Lung (tissue), 12 donors: Measurements from ENCODE around the gene RPS26. TPM values are rescaled to one million over a fixed set of nuclear protein-coding genes. Genes with fewer than 3 reads are reported as not detected.
"Not testable (repeated sequence)": the region's sequence is repeated elsewhere in the genome, so short reads cannot be mapped to it uniquely, and the experiment has no call there.

Source experiments
- ATAC-seq: fragments of 200-7000 bp; cut with Tn5 transposase; one replicate; pipeline ENCODE4 v1.9.1; 2020; ENCODE audit warnings: moderate number of reproducible peaks; ENCODE audit not compliant: insufficient read depth, low FRiP score
- DNase-seq, 3 donors: peaks; one replicate each; pipeline ENCODE4 v3.0.0-alpha.2; 2013 to 2017
- H3K27ac ChIP-seq, 2 donors: one replicate each; pipeline ENCODE4 v1.5.1; 2013; ENCODE audit warnings: mild to moderate bottlenecking in 2 of 2, moderate library complexity in 2 of 2, control low read depth in 1 of 2, inconsistent platforms in 1 of 2, low read depth in 1 of 2, low read length in 1 of 2
- H3K27me3 ChIP-seq, 3 donors: one replicate each; pipeline ENCODE4 v1.5.1; 2013; ENCODE audit warnings: low read length in 2 of 3; ENCODE audit not compliant: control insufficient read depth in 3 of 3, insufficient read depth in 3 of 3
- H3K36me3 ChIP-seq, 4 donors: one replicate each; pipeline ENCODE4 v1.5.1; 2013; ENCODE audit warnings: low read length in 4 of 4, mild to moderate bottlenecking in 1 of 4, moderate library complexity in 1 of 4; ENCODE audit not compliant: control insufficient read depth in 4 of 4, insufficient read depth in 4 of 4
- H3K4me1 ChIP-seq, 5 donors: one replicate each; pipeline ENCODE4 v1.5.1; 2013; ENCODE audit warnings: low read length in 5 of 5, mild to moderate bottlenecking in 2 of 5, moderate library complexity in 1 of 5; ENCODE audit not compliant: control insufficient read depth in 5 of 5, insufficient read depth in 5 of 5
- H3K4me3 ChIP-seq: one replicate; pipeline ENCODE4 v1.5.1; 2013; ENCODE audit warnings: mild to moderate bottlenecking, control low read depth, moderate library complexity
- H3K9ac ChIP-seq, 2 donors: one replicate each; pipeline ENCODE4 v1.5.1; 2013; ENCODE audit warnings: low read length in 2 of 2, control low read depth in 1 of 2; ENCODE audit not compliant: insufficient read depth in 1 of 2
- H3K9me3 ChIP-seq, 4 donors: one replicate each; pipeline ENCODE4 v1.5.1; 2013; ENCODE audit warnings: low read length in 3 of 4, mild to moderate bottlenecking in 1 of 4, moderate library complexity in 1 of 4; ENCODE audit not compliant: control insufficient read depth in 4 of 4, insufficient read depth in 3 of 4
- CTCF ChIP-seq: IDR thresholded peaks from 2 replicates; pipeline ENCODE4 v1.5.1; 2012; ENCODE audit warnings: mild to moderate bottlenecking; ENCODE audit errors: control extremely low read depth, extremely low read depth
- WGBS, 2 donors: extraction: QIAGEN DNeasy Blood & Tissue Kit; methylation state at CpG; one replicate each; pipeline ENCODE4 v1.1.7; 2013; 5-methylcytosine and 5-hydroxymethylcytosine counted together
- polyA plus RNA-seq, 2 donors: library from polyadenylated mRNA; stranded (reverse); fragments of 200-250 nt; gene quantifications; one replicate each; pipeline ENCODE4 v1.2.1, GENCODE V29; 2013
- total RNA-seq, 2 donors: library from RNA; depleted of rRNA in 1 of 2; stranded (reverse); fragments of >200 nt in 1 of 2; gene quantifications; one replicate each; pipeline ENCODE4 v1.2.1, GENCODE V29; 2014 to 2021
- donor health status: control.
- donor health status: control.
- donor health status: Bipolar disorder and iron deficiency.
- donor health status: healthy.
- donor health status: DM: yes; HTN: yes; CAD: no.

Gene RPS26
- total and polyA plus RNA-seq, 4 donors, result 53.1 to 1,477 (median 591) TPM

- no peak for TF ChIP-seq CTCF
- H3K4me3 ChIP-seq, result no peak overlapping the region
- no peaks in the 10 kb centered on the region for H3K4me1 ChIP-seq
- H3K9me3 ChIP-seq, result no peaks in the 10 kb centered on the region
- H3K36me3 ChIP-seq, result no peaks in the 10 kb centered on the region
- H3K9ac ChIP-seq, result no peak overlapping the region
- H3K27me3 ChIP-seq, result no peaks in the 10 kb centered on the region
- whole genome bisulfite sequencing, 2 donors, result 69 to 83% methylated on average over 4 of the region's 4 CpGs
- no peak for DNase-seq
- no peak overlapping the region for H3K27ac ChIP-seq
- no peak for ATAC-seq
These were observed 29.9 kb downstream of the RPS26 start for GRCh38 chr12:56071648-56072047.

GRCh38 chr12:56074396-56074795, 32.7 kb downstream of the RPS26 start:
- no peak overlapping the region for H3K27ac ChIP-seq
- ATAC-seq (no peak), DNase-seq (no peak)
- H3K4me1 ChIP-seq, result peaks cover 0 to 4% (median 0%) of the 10 kb centered on the region in 5 donors
- no peak overlapping the region for H3K4me3 ChIP-seq
- no peak overlapping the region for H3K9ac ChIP-seq
- H3K27me3 ChIP-seq, result peaks cover 0 to 5% (median 0%) of the 10 kb centered on the region in 3 donors
- no peaks in the 10 kb centered on the region for H3K36me3 ChIP-seq
- no peak for TF ChIP-seq CTCF
- no peaks in the 10 kb centered on the region for H3K9me3 ChIP-seq
- WGBS, 2 donors, result 86 to 90% methylated on average over 5 of the region's 5 CpGs

- H3K27me3 ChIP-seq, result peaks cover 0 to 27% (median 18%) of the 10 kb centered on the region in 3 donors
- DNase-seq, H3K27ac ChIP-seq: not testable (repeated sequence)
These were observed 36.2 kb downstream of the RPS26 start for GRCh38 chr12:56077966-56078365.

GRCh38 chr12:56078427-56078826, 36.7 kb downstream of the RPS26 start:
- TF ChIP-seq CTCF, result no peak
- DNase-seq (no peak), ATAC-seq (no peak)
- no peaks in the 10 kb centered on the region for H3K9me3 ChIP-seq
- 100% methylated on average over 1 of the region's 1 CpG for WGBS, 2 donors
- peaks cover 0 to 27% (median 20%) of the 10 kb centered on the region in 3 donors for H3K27me3 ChIP-seq
- no peaks in the 10 kb centered on the region for H3K36me3 ChIP-seq
- H3K9ac ChIP-seq, result peak overlapping the region in 1 of 2 donors; percentile 47
- H3K4me3 ChIP-seq, result no peak overlapping the region
- H3K4me1 ChIP-seq, result peaks cover 0 to 17% (median 2%) of the 10 kb centered on the region in 5 donors
- no peak overlapping the region for H3K27ac ChIP-seq

More at GRCh38 chr12:56077966-56078365, 36.2 kb downstream of the RPS26 start:
- H3K9me3 ChIP-seq, ATAC-seq, H3K9ac ChIP-seq, H3K36me3 ChIP-seq, H3K4me3 ChIP-seq: not testable (repeated sequence)
- H3K4me1 ChIP-seq, result peaks cover 0 to 17% (median 2%) of the 10 kb centered on the region in 5 donors
- WGBS, 2 donors, result 90 to 95% methylated on average over 9 of the region's 9 CpGs
